HG03280 (cell line): ENCODE results near the gene CTNNA3.

Experiments used
- ATAC-seq: cut with Tn5 transposase; IDR thresholded peaks from one replicate; pipeline ENCODE4 v1.9.1; 2021; ENCODE audit warnings: mild to moderate bottlenecking, moderate library complexity; ENCODE audit not compliant: unreplicated experiment

Gene CTNNA3

DNA sequence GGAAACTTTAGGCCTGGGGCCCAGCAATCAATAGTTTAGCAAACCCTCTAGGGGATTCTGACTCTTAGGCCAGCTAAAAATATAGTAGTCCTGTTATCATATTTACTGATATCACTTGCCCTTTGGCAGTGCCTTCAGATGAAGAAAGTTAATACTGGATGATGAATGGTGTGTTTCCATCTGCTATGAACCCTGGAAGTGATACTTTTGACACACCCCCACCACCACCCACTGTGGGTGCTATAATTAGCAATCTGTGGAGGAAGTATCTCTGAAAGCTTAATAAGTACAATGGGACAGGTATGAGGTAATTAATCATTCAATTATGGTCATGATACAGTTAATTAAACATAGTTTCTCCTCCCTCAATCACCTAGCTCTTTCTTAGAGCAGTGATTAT is 860.6 kb downstream of the CTNNA3 start:
- ATAC-seq = no peak

DNA sequence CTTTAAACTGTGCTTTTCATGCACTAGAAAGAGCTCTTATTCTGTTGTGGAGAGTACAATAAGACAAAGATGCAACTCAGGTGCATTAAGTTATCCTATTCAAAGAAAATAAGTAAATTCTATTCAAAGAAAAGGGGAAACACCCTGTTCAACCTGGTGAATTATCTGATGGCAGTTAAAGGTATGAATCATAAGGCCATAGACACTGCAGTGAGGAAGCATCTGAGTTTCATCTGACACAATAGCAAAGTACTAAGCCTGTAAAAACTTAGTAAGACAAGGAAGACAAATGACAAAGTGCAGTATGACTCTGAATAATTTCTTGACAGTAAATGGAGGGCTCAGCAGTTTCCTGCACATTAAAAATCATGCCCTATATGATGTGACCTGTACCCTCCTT is 861.2 kb downstream of the CTNNA3 start:
- ATAC-seq = no peak

DNA sequence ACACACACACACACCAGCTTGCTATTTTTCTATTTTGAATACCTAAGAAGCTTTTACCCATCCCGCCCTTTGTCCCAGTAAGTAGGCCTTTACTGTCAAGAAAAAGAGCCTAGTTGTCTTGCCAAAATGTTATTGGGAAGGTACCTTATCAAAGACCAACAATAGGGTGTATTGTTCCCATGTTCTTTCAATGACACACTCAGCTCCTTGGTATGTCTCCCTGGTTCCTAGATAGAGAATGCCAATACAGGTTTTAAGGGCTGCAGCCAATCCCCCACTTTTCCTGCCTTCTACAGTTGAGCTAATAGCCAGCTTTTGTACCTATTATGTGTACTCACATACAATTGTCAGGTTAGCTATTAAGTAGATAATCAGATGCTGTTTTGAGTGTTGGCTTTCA is 862.1 kb downstream of the CTNNA3 start:
- ATAC-seq = no peak

DNA sequence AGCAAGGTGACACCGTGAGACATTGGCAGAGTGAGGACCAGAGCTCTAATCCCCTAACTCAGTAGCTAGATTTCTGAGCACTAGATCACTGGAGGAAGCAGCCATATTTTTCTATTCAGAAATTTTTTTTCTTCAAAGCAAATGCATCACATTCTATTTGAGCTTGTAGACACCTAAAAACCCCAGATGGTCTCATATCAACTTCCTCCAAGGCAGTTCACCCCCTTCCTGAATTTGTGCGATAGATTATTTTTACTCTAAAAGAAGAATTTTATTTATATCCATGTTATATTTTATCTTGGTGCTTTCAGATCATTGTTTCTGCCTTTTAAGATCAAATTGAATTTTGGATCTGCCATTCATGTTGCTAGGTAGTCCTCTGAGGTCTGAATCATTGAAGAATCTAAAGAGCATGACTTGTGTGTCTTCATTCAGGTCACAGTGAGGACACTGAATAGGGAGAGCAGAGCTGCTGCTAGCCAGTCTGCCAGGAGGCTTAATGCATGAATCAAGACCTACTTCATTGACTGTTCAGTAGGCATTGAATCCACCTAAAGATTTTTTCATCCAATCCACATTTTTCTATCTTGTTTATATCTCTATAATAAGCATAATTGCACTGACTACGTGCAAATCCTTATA is 863.1 kb downstream of the CTNNA3 start:
- no peak for ATAC-seq

DNA sequence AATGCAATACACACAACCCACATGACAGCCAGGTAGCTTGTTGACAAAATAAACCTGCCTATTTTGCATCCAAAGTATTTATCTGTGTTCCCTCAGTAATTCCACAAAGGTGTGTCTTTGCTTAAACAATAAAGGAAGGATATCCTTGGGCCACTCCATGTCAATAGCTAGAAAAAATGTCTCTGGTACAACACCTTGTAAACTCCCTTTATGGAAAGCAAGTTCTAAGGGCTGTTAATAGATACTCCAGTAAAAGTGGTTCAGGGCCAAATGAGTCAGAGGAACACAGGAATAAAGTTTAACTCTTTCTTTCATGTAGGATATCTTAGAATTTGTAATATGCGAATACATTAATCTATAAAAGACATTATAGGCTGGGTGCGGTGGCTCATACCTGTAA is 867.0 kb downstream of the CTNNA3 start:
- no peak for ATAC-seq

DNA sequence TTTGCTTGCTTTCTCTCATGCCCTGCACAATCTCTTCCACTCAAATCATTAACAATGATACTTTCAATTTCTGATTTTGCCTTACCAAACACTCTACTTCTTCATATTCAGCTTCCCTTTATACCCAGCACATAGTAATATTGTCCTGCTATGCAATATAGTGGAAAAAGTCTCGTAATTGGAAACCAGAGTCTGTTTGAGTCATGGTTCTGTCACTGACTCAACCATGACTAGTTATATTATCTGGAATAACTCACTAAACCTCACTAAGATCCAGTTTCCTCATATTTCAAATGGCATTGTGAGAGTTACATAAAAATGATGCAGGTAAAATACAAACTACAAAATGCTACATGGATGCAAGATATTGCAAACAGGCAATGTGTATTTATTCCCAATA is 868.6 kb downstream of the CTNNA3 start:
- no peak for ATAC-seq

DNA sequence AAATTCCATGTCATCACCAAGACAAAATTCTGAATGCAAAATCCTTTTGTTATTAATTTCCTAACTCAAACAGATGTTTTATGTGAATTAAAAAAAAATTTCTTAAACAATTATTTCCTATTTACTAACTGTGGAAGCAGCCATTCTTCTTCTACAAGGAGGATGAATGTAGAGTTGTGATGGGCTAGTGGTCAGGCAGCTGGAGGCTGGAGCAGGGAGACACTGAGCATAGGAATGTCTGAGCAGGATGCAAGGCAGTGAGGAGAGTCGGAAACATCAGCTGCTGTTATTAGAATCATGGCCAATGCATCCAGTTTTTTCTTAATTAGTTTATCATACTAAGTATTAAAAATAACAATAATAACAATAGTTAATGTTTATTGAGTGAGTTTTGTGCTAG is 872.7 kb downstream of the CTNNA3 start:
- no peak for ATAC-seq

DNA sequence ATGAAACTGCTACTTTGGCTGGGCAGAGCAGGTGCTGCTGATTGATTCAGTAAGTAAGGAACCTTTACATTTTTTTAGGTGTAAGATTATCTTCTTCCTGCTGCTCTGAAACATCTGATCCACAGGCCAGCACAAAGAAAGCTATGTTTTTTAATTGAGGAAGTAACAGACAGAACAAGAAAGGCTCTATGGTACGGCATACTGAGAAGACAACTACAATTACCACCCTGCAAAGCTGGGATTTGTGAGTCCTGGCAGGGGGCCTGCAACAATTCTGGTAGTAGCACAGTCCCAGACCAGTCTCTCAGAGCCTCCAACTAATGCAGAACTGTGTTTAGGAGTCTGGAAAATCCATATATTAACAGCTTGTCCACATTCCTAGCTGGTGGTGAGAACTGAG is 873.2 kb downstream of the CTNNA3 start:
- no peak for ATAC-seq

DNA sequence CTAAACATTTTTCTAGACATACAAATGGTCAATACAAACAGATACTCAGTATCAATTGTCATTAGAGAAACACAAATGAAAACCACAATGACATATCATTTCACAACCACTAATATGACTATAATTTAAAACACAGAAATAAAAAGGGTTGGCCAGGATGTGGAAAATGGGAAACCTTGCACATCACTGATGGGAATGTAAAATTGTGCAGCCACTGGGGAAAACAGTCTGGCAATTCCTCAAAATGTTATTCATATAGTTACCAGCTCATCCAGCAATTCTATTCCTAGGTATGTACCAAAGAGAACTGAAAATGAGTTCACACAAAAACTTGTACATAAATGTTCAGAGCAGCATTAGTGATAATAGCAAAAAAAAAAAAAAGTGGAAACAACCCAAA is 876.3 kb downstream of the CTNNA3 start:
- no peak for ATAC-seq

DNA sequence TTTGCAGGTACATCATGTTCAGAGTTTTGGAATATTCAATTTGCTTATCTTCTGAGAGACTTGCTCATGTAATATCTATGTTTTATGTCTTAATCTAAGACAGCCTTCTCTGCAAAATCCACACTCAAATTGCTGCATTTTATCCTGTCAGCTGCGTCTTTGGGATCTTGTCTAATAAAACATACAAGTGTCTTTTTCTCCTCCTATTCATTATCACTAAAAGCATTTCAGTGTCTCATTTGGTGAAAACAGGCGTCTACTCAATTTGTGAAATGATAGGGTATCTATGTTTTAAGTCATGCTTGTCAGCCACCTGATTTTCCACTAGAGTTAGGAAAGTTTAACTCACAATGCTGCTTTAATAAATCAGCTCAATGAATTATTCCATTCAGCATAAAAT is 882.9 kb downstream of the CTNNA3 start:
- ATAC-seq = no peak

DNA sequence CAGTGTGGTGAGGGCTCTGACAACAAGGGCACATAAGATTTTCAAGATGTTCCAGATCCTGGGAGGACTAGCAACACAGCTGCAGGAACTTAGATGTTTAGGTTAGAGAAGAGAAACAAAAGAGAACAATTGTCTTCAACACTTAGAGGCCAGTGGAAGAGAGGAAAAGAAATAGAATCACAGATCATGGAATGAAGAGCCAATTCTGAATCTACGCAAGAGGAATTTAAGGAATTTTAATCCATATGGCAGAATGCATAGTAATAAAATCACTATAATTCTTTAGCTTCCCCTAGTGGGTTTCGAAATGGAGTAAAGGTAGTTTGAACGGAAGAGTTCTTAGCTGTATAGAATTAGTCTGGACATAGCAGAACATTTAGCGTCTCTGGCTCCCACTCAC is 884.8 kb downstream of the CTNNA3 start:
- no peak for ATAC-seq

DNA sequence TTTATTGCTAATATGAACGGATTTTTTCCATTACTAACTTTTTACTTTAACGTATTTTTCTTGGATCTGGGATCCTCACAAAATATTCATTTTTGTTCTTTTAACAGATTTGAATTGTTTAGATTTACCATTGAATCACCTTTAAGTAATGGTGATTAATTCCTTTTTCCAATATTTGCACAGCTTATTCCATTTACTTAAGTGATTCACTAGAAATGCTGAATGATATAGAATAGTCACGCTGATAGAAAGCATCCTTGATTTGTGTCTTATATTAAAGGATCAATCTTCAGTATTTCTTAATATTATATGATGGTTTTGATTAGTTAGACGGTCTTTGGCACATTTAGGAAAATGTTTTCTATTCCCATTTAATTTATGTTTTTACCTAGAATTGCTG is 886.6 kb downstream of the CTNNA3 start:
- no peak for ATAC-seq

DNA sequence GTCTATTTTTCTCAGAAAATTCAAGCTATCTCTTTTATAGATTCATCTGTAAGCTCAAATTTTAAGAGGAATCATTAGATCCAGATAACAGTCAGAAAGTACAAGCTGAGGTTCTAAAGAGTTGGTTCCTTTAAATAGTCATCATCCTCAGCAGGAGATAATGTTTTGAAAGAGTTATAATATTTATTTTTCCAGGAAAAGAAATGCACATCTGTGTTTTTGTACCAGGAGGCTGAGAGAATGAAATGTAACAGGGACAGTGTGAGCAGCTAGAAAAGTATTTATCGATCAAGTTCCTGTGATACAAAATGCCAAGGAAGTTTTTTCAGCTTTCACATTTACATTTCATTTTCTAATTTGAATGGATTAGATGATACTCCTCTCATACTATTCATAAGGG is 890.4 kb downstream of the CTNNA3 start:
- no peak for ATAC-seq

DNA sequence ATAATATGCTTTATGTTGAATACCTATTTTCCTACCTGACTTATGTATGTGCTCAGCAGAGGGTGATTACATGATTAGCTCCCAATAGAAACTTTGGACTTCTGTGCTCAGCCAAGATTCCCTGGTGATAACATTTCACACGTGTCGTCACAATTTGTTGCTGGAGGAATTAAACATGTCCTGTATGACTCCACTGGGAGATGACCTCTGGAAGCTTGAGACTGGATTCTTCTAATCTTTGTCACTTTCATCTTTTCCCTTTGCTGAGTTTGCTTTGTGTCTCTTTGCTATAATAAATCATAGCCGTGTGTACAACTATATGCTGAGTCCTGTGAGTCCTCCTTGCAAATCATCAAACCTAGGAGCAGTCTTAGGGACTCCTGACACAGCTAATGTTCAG is 891.0 kb downstream of the CTNNA3 start:
- ATAC-seq = no peak

DNA sequence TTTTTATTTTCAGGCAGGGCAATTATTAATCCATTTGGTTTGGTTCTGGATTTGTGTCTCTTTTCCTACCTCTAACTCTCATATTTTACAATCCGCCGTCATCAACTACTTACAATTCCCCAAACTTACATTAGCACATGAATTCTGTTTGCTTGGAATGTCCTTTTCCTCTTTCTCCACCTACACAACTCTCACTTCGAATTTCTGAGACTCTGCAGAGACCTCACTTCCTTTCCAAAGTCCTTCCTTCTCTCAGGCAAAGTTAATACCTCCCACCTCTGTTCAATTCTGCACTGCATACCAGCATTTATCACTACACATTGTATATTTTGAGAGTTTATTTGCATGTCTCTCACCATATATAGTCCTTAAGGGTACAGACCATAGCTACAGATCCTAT is 892.8 kb downstream of the CTNNA3 start:
- no peak for ATAC-seq

DNA sequence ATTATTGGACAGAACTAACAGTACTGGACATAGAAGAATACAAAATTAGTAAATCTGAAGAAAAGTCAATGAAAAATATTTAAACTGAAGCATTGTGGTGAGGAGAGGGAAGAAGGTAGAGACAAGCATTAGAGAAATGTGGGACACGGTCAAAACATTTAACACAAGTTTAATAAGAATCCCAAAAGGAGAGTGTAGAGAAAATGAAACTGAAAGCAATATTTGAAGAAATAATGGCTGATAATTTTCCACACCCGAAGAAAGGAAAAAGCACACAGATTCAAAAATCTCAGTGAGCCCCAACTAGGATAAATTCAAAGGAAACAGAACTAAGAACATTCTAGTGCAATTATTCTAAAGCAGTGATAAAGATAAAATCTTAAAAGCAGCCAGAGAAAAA is 896.5 kb downstream of the CTNNA3 start:
- no peak for ATAC-seq

DNA sequence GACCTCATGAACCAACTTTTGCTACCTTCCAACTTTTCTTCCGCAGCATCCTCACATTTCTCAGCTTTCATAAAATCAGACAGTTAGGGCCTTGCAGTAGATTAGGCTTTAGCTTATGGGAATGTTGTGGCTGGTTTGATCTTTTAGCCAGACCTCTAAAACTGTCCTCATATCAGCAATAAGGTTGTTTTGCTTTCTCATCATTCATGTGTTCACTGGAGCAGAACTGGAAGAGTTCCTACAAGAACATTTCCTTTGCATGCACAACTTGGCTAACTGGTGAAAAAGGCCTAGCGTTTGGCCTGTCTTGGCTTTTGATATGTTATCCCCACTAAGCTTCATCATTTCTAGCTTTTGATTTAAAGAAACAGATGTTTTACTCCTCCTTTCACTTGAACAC is 900.1 kb downstream of the CTNNA3 start:
- ATAC-seq = no peak

DNA sequence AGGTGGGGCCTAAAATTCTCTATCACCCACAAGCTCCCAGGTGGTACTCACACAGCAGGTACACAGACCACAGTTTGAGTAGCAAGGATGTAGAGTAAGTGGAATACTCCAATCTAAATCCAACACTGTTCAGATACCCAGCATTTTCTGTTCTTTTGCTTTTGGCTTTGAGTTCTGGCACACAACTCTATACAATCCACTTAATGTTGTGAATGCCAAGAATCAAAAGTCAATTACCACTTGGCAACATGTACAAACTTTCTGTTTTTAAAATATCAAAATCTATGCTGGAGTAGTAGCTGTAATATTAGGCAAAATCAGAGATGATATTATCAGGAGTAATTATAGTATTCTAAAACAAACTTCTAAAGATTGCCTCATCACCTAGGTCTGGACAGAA is 903.6 kb downstream of the CTNNA3 start:
- no peak for ATAC-seq

DNA sequence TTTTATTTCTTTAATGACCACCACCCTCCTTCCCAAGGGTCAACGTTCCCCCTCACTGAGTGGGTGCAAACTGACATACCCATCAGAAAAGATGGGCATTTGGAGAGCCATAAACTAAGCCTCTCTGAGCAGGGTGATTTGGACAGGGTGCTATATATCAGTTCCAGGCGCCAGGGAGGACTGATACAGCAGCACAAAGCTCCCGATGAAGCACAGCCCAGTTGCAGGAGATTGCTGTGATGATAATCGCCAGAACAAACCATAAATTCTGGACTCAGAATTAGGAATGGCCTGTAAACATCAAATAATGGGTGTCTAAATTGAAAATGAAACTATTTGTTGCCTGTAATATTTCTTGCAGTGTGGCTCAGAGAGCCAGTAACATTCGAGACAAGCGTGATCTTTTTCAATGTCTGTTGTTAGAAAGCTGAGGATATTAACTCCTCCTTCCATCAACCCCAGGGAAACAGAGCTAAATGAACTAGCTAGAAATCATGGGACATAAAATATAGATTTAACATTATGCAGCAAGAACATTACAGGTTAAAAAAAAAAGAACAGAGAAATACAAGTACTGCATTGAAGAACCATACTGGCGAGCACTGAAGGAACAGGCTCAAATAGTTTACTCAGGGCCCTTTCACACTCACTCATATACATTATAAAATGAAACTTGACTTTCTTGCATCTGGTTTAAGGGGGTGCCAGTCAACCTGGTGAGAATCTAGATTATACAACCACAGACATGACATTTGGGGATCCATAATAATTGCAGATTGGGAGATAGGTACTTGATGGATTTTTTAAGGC is 907.6 kb downstream of the CTNNA3 start:
- no peak for ATAC-seq

DNA sequence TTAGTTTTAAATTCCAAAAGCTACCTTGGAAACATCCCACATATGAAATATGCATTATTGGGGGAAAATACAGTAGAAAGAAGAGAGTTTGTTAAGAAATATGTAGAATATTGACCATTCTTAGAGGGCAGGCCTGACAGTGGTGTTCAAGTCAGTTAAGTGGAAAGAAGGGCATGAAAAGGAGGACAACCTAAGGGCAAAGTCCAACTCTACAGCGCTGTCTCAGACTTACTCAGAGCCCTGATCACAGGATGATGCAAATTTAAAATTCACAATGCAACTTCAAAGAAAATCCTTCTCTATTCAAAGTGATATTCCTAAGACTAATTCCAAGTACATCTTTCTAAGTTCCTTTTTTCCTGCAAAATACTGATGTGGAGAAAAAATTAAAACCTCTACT is 909.3 kb downstream of the CTNNA3 start:
- no peak for ATAC-seq

DNA sequence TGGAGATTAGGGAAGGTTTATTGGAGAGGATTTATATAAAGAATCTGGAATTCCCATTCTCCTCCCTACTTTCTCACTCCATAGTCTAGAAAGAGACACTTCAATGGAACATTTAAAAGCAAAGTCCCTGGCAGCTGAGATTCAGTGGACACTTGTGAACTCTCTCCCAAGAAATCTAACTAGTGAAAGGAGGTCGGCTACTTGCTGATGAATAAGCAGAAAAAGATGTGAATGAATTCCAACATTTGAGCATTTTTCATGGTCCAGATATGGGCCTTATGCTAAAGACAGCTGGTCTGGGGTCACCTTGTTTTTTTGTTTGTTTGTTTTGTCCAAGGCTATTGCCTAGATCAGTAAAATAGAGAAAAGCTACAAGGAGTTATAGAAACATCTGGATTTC is 911.2 kb downstream of the CTNNA3 start:
- no peak for ATAC-seq

DNA sequence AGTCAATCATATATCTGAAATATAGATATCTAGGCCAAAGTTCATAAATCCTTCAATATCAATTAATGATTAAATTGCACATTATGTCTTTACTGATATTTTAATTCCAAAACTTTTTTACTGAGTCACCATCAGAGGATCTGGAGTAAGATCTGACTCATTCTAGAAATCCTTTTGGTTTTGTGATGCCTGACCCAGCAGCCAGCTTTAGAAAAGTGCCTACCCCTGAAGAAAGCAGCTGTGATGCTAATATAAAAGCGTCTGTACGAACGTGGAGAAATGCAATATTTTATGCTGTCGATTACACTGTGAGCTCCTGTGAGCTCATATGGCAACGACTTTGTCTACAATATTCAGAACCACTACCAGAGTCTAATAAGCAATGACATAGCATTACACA is 912.7 kb downstream of the CTNNA3 start:
- no peak for ATAC-seq

DNA sequence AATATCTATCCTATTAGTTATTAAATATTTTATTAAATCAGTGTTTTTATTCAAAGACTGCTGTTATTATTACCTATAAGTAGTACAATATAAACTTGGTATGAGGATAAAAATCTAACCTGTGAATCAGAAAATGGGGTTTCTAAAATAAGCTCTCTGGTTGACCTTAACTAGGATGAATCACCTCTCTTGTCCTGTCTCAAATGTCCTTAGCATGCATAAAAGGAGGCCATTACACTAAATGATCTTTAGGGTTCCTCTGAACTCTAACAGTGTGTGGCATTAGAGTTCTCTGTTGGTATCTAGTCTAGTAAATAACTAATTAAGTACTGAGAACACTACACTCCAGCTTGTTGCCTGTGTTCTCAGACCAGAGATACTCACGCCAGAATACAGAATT is 913.2 kb downstream of the CTNNA3 start:
- ATAC-seq = no peak
